Neuronal stem cell (in vitro differentiated cells): ENCODE results near the gene C19orf25.

Experiments used
- DNase-seq: peaks from one replicate; pipeline ENCODE4 v3.0.0-alpha.2; 2013; ENCODE audit warnings: low spot score
- H2AFZ ChIP-seq: one replicate; pipeline ENCODE4 v1.6.1; 2013; ENCODE audit warnings: mild to moderate bottlenecking, low read length, inconsistent platforms
- H2AK5ac ChIP-seq: 2 replicates; pipeline ENCODE4 v1.6.1; 2013; ENCODE audit warnings: low read depth, mild to moderate bottlenecking, inconsistent platforms, low read length, moderate library complexity, mixed read lengths
- H2BK120ac ChIP-seq: 2 replicates; pipeline ENCODE4 v1.6.1; 2013; ENCODE audit warnings: low read depth, mild to moderate bottlenecking, inconsistent platforms, low read length, moderate library complexity, mixed read lengths
- H2BK12ac ChIP-seq: one replicate; pipeline ENCODE4 v1.6.1; 2013; ENCODE audit warnings: low read length, inconsistent platforms
- H2BK15ac ChIP-seq: 2 replicates; pipeline ENCODE4 v1.6.1; 2013; ENCODE audit warnings: mild to moderate bottlenecking, low read length, inconsistent platforms, mixed read lengths
- H2BK5ac ChIP-seq: one replicate; pipeline ENCODE4 v1.6.1; 2013; ENCODE audit warnings: inconsistent platforms, mild to moderate bottlenecking, low read length, moderate library complexity
- H3K14ac ChIP-seq: one replicate; pipeline ENCODE4 v1.6.1; 2013; ENCODE audit warnings: low read length, inconsistent platforms
- H3K18ac ChIP-seq: 2 replicates; pipeline ENCODE4 v1.6.1; 2013; ENCODE audit warnings: low read length, inconsistent platforms
- H3K23ac ChIP-seq: 2 replicates; pipeline ENCODE4 v1.6.1; 2013; ENCODE audit warnings: low read depth, mild to moderate bottlenecking, mixed read lengths, low read length, inconsistent platforms; ENCODE audit not compliant: poor library complexity
- H3K27ac ChIP-seq: replicated peaks from 3 replicates; pipeline ENCODE4 v1.5.1; 2013; ENCODE audit warnings: low read length, inconsistent platforms
- H3K27me3 ChIP-seq, 3 experiments: 2 replicates each; pipeline ENCODE4 v1.6.1; 2013; ENCODE audit warnings: low read length in 3 of 3, mild to moderate bottlenecking in 2 of 3, inconsistent platforms in 1 of 3, low read depth in 1 of 3, mixed read lengths in 1 of 3, moderate library complexity in 1 of 3; ENCODE audit not compliant: control insufficient read depth in 3 of 3, insufficient read depth in 3 of 3
- H3K36me3 ChIP-seq, 2 donors: replicated peaks in 1 of 2; 2 replicates each; pipeline ENCODE4 v1.6.1; 2013; ENCODE audit warnings: low read length in 2 of 2; ENCODE audit not compliant: control insufficient read depth in 2 of 2, insufficient read depth in 2 of 2
- H3K4ac ChIP-seq: 2 replicates; pipeline ENCODE4 v1.6.1; 2013; ENCODE audit warnings: inconsistent platforms, mild to moderate bottlenecking, low read length, moderate library complexity
- H3K4me1 ChIP-seq, 2 donors: 1 replicate in 1 of 2; 2 replicates in 1 of 2; pipeline ENCODE4 v1.6.1; 2013; ENCODE audit warnings: low read length in 2 of 2, low read depth in 1 of 2; ENCODE audit not compliant: control insufficient read depth in 2 of 2, insufficient read depth in 1 of 2
- H3K4me2 ChIP-seq: one replicate; pipeline ENCODE4 v1.6.1; 2013; ENCODE audit warnings: mild to moderate bottlenecking, low read length, inconsistent platforms; ENCODE audit not compliant: insufficient read depth, poor library complexity, severe bottlenecking
- H3K4me3 ChIP-seq, 2 donors: 2 replicates each; pipeline ENCODE4 v1.5.1; 2013; ENCODE audit warnings: low read length in 2 of 2, mild to moderate bottlenecking in 2 of 2, inconsistent platforms in 1 of 2, moderate library complexity in 1 of 2
- H3K79me1 ChIP-seq: one replicate; pipeline ENCODE4 v1.6.1; 2013; ENCODE audit warnings: low read depth, mild to moderate bottlenecking, inconsistent platforms, low read length, moderate library complexity
- H3K9ac ChIP-seq: one replicate; pipeline ENCODE4 v1.6.1; 2013; ENCODE audit warnings: mild to moderate bottlenecking, low read depth, low read length, inconsistent platforms; ENCODE audit not compliant: poor library complexity
- H3K9me3 ChIP-seq, 2 donors: replicated peaks in 1 of 2; 2 replicates each; pipeline versions ENCODE3 to v1.6.1; 2013; ENCODE audit warnings: low read length in 2 of 2, mild to moderate bottlenecking in 2 of 2, inconsistent platforms in 1 of 2, low read depth in 1 of 2, mixed read lengths in 1 of 2, moderate library complexity in 1 of 2; ENCODE audit not compliant: control insufficient read depth in 2 of 2, insufficient read depth in 1 of 2
- H4K8ac ChIP-seq: one replicate; pipeline ENCODE4 v1.6.1; 2013; ENCODE audit warnings: low read depth, mild to moderate bottlenecking, inconsistent platforms, low read length, moderate library complexity
- H4K91ac ChIP-seq: one replicate; pipeline ENCODE4 v1.6.1; 2013; ENCODE audit warnings: low read length, low read depth, mild to moderate bottlenecking, inconsistent platforms; ENCODE audit not compliant: poor library complexity
- WGBS, 2 donors: extraction: QIAGEN DNeasy Blood & Tissue Kit; methylation state at CpG; one replicate each; pipeline ENCODE4 v1.1.7; 2013; ENCODE audit warnings: missing lambda C conversion rate in 2 of 2, mixed read lengths in 1 of 2; ENCODE audit not compliant: insufficient read length in 2 of 2, insufficient replicate concordance in 1 of 2; ENCODE audit errors: extremely low coverage in 2 of 2; 5-methylcytosine and 5-hydroxymethylcytosine counted together

Gene C19orf25

GRCh38 chr19:1449467-1450442, 29.3 kb downstream of the C19orf25 start, which contains the start of gene APC2:
Gene APC2, plus strand, starts transcription at chr19:1450121. Its CDS starts 2,881 bp downstream, at chr19:1453002.
- peak; percentile 82 for DNase-seq
- peak within 1 kb of the TSS; percentile 88 for H3K4me2 ChIP-seq
- peak within 1 kb of the TSS; percentile 94 for H3K18ac ChIP-seq
- H3K36me3 ChIP-seq = peaks cover 2 to 23% of the 10 kb centered on the region in 2 donors
- H2AK5ac ChIP-seq = peak within 1 kb of the TSS; percentile 98
- no CpG with 5 or more reads among the region's 74 CpGs for WGBS, 2 donors
- H2BK12ac ChIP-seq = peak within 1 kb of the TSS; percentile 46
- H3K79me1 ChIP-seq = peaks cover 6% of the 10 kb centered on the region
- H2AFZ ChIP-seq = peak within 1 kb of the TSS; percentile 59
- peaks cover 45 to 55% of the 10 kb centered on the region in 2 donors for H3K4me1 ChIP-seq
- H4K91ac ChIP-seq = peak within 1 kb of the TSS; percentile 69
- peak within 1 kb of the TSS; percentile 10 for H3K14ac ChIP-seq
- H3K27ac ChIP-seq = peak within 1 kb of the TSS; percentile 33
- H3K9me3 ChIP-seq = no peaks in the 10 kb centered on the region
- H2BK15ac ChIP-seq = peak within 1 kb of the TSS; percentile 22
- H3K27me3 ChIP-seq = peaks cover 0 to 14% (median 0%) of the 10 kb centered on the region in 3 experiments
- H3K9ac ChIP-seq = peak within 1 kb of the TSS; percentile 94
- H3K23ac ChIP-seq = peak within 1 kb of the TSS; percentile 92
- no peak within 1 kb of the TSS for H3K4ac ChIP-seq
- H2BK5ac ChIP-seq = peak within 1 kb of the TSS; percentile 50
- peak within 1 kb of the TSS; percentile 75 to 77 for H3K4me3 ChIP-seq
- H2BK120ac ChIP-seq = peak within 1 kb of the TSS; percentile 2
- H4K8ac ChIP-seq = no peak within 1 kb of the TSS

GRCh38 chr19:1447944-1448343, 31.1 kb downstream of the C19orf25 start:
- Histone ChIP-seq H3K23ac (no peak overlapping the region), H2BK12ac (no peak overlapping the region), H4K8ac (no peak overlapping the region), H3K4me2 (no peak overlapping the region), H2AK5ac (peak overlapping the region; percentile 61), H3K27ac (no peak overlapping the region), H3K4me1 (peaks cover 37 to 46% of the 10 kb centered on the region in 2 donors), H3K36me3 (peaks cover 0 to 10% of the 10 kb centered on the region in 2 donors), H2BK120ac (no peak overlapping the region), H3K79me1 (peaks cover 6% of the 10 kb centered on the region), H2BK15ac (no peak overlapping the region), H3K9me3 (no peaks in the 10 kb centered on the region), H3K4ac (no peak overlapping the region), H2AFZ (no peak overlapping the region), H3K27me3 (peaks cover 0 to 14% (median 0%) of the 10 kb centered on the region in 3 experiments), H3K4me3 (no peak overlapping the region), H3K18ac (no peak overlapping the region), H4K91ac (no peak overlapping the region), H3K14ac (no peak overlapping the region), H3K9ac (no peak overlapping the region), H2BK5ac (no peak overlapping the region)
- WGBS, 2 donors = no CpG with 5 or more reads among the region's 9 CpGs
- DNase-seq = no peak

DNA sequence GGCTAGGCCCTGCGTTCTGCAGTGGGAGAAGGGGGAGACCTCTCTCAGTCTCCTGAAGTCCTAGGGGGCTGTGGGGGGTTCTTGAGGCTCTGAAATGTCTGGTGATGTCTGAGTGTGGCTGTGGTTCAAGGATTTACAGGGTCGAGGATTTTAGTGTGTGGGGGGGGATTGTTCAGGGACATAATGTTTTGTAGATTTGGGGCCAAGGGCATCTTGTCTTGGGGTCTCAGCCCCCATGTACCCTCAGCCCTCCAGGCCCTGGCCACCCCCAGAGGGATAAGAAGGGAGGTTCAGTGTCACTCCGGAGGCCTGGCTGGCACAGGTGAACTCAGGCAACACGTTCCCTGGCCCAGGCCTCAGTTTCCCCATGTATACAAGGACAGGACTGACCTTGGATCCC, 31.5 kb downstream of the C19orf25 start:
- Histone ChIP-seq H2AFZ (no peak overlapping the region), H3K79me1 (peaks cover 2% of the 10 kb centered on the region), H3K4me2 (no peak overlapping the region), H3K4ac (no peak overlapping the region), H3K36me3 (peaks cover 3 to 10% of the 10 kb centered on the region in 2 donors), H2BK15ac (no peak overlapping the region), H3K27ac (no peak overlapping the region), H2AK5ac (no peak overlapping the region), H3K4me3 (peak overlapping the region in 1 of 2 donors; percentile 60), H3K23ac (no peak overlapping the region), H2BK120ac (no peak overlapping the region), H3K18ac (no peak overlapping the region), H3K9ac (no peak overlapping the region), H3K4me1 (peaks cover 33 to 42% of the 10 kb centered on the region in 2 donors), H4K8ac (no peak overlapping the region), H3K9me3 (no peaks in the 10 kb centered on the region), H2BK12ac (no peak overlapping the region), H3K14ac (no peak overlapping the region), H3K27me3 (peaks cover 0 to 14% (median 0%) of the 10 kb centered on the region in 3 experiments), H2BK5ac (no peak overlapping the region), H4K91ac (no peak overlapping the region)
- DNase-seq = no peak
- no CpG with 5 or more reads among the region's 4 CpGs for WGBS, 2 donors
